Lung (tissue), 12 donors: ENCODE data around the gene MCRIP2. TPM values are rescaled to one million over a fixed set of nuclear protein-coding genes. Genes with fewer than 3 reads are reported as not detected.

Source experiments
- ATAC-seq: fragments of 200-7000 bp; cut with Tn5 transposase; one replicate; pipeline ENCODE4 v1.9.1; 2020; ENCODE audit warnings: moderate number of reproducible peaks; ENCODE audit not compliant: insufficient read depth, low FRiP score
- DNase-seq, 3 donors: peaks; one replicate each; pipeline ENCODE4 v3.0.0-alpha.2; 2013 to 2017
- H3K27ac ChIP-seq, 2 donors: one replicate each; pipeline ENCODE4 v1.5.1; 2013; ENCODE audit warnings: mild to moderate bottlenecking in 2 of 2, moderate library complexity in 2 of 2, control low read depth in 1 of 2, inconsistent platforms in 1 of 2, low read depth in 1 of 2, low read length in 1 of 2
- H3K27me3 ChIP-seq, 3 donors: one replicate each; pipeline ENCODE4 v1.5.1; 2013; ENCODE audit warnings: low read length in 2 of 3; ENCODE audit not compliant: control insufficient read depth in 3 of 3, insufficient read depth in 3 of 3
- H3K36me3 ChIP-seq, 4 donors: one replicate each; pipeline ENCODE4 v1.5.1; 2013; ENCODE audit warnings: low read length in 4 of 4, mild to moderate bottlenecking in 1 of 4, moderate library complexity in 1 of 4; ENCODE audit not compliant: control insufficient read depth in 4 of 4, insufficient read depth in 4 of 4
- H3K4me1 ChIP-seq, 5 donors: one replicate each; pipeline ENCODE4 v1.5.1; 2013; ENCODE audit warnings: low read length in 5 of 5, mild to moderate bottlenecking in 2 of 5, moderate library complexity in 1 of 5; ENCODE audit not compliant: control insufficient read depth in 5 of 5, insufficient read depth in 5 of 5
- H3K4me3 ChIP-seq: one replicate; pipeline ENCODE4 v1.5.1; 2013; ENCODE audit warnings: mild to moderate bottlenecking, control low read depth, moderate library complexity
- H3K9ac ChIP-seq, 2 donors: one replicate each; pipeline ENCODE4 v1.5.1; 2013; ENCODE audit warnings: low read length in 2 of 2, control low read depth in 1 of 2; ENCODE audit not compliant: insufficient read depth in 1 of 2
- H3K9me3 ChIP-seq, 4 donors: one replicate each; pipeline ENCODE4 v1.5.1; 2013; ENCODE audit warnings: low read length in 3 of 4, mild to moderate bottlenecking in 1 of 4, moderate library complexity in 1 of 4; ENCODE audit not compliant: control insufficient read depth in 4 of 4, insufficient read depth in 3 of 4
- CTCF ChIP-seq: IDR thresholded peaks from 2 replicates; pipeline ENCODE4 v1.5.1; 2012; ENCODE audit warnings: mild to moderate bottlenecking; ENCODE audit errors: control extremely low read depth, extremely low read depth
- WGBS, 2 donors: extraction: QIAGEN DNeasy Blood & Tissue Kit; methylation state at CpG; one replicate each; pipeline ENCODE4 v1.1.7; 2013; 5-methylcytosine and 5-hydroxymethylcytosine counted together
- polyA plus RNA-seq, 2 donors: library from polyadenylated mRNA; stranded (reverse); fragments of 200-250 nt; gene quantifications; one replicate each; pipeline ENCODE4 v1.2.1, GENCODE V29; 2013
- total RNA-seq, 2 donors: library from RNA; depleted of rRNA in 1 of 2; stranded (reverse); fragments of >200 nt in 1 of 2; gene quantifications; one replicate each; pipeline ENCODE4 v1.2.1, GENCODE V29; 2014 to 2021
- donor health status: control.
- donor health status: control.
- donor health status: Bipolar disorder and iron deficiency.
- donor health status: healthy.
- donor health status: DM: yes; HTN: yes; CAD: no.

Gene MCRIP2
- total and polyA plus RNA-seq, 4 donors = 9.1 to 109 (median 53.3) TPM

GRCh38 chr16:672851-673250 lies 31.2 kb downstream of the MCRIP2 start:
- peaks cover 2 to 46% (median 19%) of the 10 kb centered on the region in 4 donors for H3K36me3 ChIP-seq
- peaks cover 0 to 4% (median 0%) of the 10 kb centered on the region in 4 donors for H3K9me3 ChIP-seq
- H3K4me3 ChIP-seq = no peak overlapping the region
- ATAC-seq (no peak), DNase-seq (no peak)
- no peaks in the 10 kb centered on the region for H3K27me3 ChIP-seq
- peaks cover 0 to 21% (median 4%) of the 10 kb centered on the region in 5 donors for H3K4me1 ChIP-seq
- 92 to 96% methylated on average over 21 of the region's 21 CpGs for WGBS, 2 donors
- no peak for TF ChIP-seq CTCF
- no peak overlapping the region for H3K9ac ChIP-seq
- H3K27ac ChIP-seq = no peak overlapping the region

- no peak for DNase-seq
- no peak overlapping the region for H3K9ac ChIP-seq
- H3K27ac ChIP-seq = no peak overlapping the region
- no peak overlapping the region for H3K4me3 ChIP-seq
- 93 to 96% methylated on average over 17 to 18 of the region's 18 CpGs for WGBS, 2 donors
- H3K27me3 ChIP-seq = no peaks in the 10 kb centered on the region
- peaks cover 0 to 21% (median 4%) of the 10 kb centered on the region in 5 donors for H3K4me1 ChIP-seq
- peaks cover 0 to 4% (median 0%) of the 10 kb centered on the region in 4 donors for H3K9me3 ChIP-seq
- H3K36me3 ChIP-seq = peaks cover 2 to 46% (median 19%) of the 10 kb centered on the region in 4 donors
- TF ChIP-seq CTCF = no peak
- no peak for ATAC-seq
These were observed 31.9 kb downstream of the MCRIP2 start for GRCh38 chr16:673399-673991.

GRCh38 chr16:674214-674881 lies 32.7 kb downstream of the MCRIP2 start:
- WGBS, 2 donors = 81 to 88% methylated on average over 22 of the region's 22 CpGs

More at GRCh38 chr16:674214-674881, 32.7 kb downstream of the MCRIP2 start:
- Histone ChIP-seq H3K4me3 (no peak overlapping the region), H3K27ac (no peak overlapping the region), H3K9ac (no peak overlapping the region), H3K36me3 (peaks cover 2 to 46% (median 19%) of the 10 kb centered on the region in 4 donors), H3K27me3 (no peaks in the 10 kb centered on the region), H3K9me3 (peaks cover 0 to 4% (median 0%) of the 10 kb centered on the region in 4 donors), H3K4me1 (peaks cover 0 to 17% (median 9%) of the 10 kb centered on the region in 5 donors)
- TF ChIP-seq CTCF = no peak
- DNase-seq (no peak), ATAC-seq (no peak)
